Measurements from ENCODE around the gene DMKN.

DNA sequence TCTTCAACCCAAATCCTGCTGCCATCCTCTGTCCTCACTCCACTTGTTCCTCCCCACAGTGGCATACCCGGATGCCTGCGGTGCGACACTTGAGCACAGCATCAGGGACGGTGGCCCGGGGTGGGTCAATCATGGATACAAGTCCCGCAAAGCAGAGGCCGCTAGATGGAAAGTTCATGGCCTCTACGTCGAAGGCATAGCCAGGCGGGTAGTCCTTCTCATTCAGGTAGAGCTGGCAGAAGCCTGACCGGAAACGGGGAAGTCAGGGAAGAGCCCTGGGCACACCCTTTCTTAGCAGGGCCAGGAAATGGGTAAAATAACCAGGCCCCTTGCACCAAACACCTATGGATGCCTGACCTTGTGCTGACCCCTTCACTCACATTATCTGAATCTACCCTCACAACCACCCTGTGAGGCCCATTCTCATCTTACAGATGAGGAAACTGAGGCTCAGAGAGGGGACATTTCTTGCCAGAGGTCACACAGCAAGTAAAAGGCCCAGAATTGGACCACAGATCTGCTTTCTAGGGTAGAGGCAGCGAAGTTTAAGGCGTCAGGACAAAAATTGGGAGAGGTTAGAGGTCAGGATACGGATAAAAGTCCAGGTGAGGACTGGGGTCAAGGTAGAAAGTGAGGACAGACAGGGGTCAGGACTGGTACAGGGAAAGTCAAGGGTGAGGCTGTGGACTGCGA lies 43.5 kb upstream of the DMKN start:
- TF ChIP-seq POLR2A (IDR thresholded peaks at IDR 0.05), result no peak
- TF ChIP-seq, protein P1, sequence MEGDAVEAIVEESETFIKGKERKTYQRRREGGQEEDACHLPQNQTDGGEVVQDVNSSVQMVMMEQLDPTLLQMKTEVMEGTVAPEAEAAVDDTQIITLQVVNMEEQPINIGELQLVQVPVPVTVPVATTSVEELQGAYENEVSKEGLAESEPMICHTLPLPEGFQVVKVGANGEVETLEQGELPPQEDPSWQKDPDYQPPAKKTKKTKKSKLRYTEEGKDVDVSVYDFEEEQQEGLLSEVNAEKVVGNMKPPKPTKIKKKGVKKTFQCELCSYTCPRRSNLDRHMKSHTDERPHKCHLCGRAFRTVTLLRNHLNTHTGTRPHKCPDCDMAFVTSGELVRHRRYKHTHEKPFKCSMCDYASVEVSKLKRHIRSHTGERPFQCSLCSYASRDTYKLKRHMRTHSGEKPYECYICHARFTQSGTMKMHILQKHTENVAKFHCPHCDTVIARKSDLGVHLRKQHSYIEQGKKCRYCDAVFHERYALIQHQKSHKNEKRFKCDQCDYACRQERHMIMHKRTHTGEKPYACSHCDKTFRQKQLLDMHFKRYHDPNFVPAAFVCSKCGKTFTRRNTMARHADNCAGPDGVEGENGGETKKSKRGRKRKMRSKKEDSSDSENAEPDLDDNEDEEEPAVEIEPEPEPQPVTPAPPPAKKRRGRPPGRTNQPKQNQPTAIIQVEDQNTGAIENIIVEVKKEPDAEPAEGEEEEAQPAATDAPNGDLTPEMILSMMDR (IDR thresholded peaks at IDR 0.05), result no peak
